Lung (tissue), 12 donors: ENCODE measurements around the gene RGS3. TPM values are rescaled to one million over a fixed set of nuclear protein-coding genes. Genes with fewer than 3 reads are reported as not detected.
A peak's percentile ranks its signal among the peaks of the same experiment; 100 is the strongest.

Experiments used
- ATAC-seq: fragments of 200-7000 bp; cut with Tn5 transposase; one replicate; pipeline ENCODE4 v1.9.1; 2020; ENCODE audit warnings: moderate number of reproducible peaks; ENCODE audit not compliant: insufficient read depth, low FRiP score
- DNase-seq, 3 donors: peaks; one replicate each; pipeline ENCODE4 v3.0.0-alpha.2; 2013 to 2017
- H3K27ac ChIP-seq, 2 donors: one replicate each; pipeline ENCODE4 v1.5.1; 2013; ENCODE audit warnings: mild to moderate bottlenecking in 2 of 2, moderate library complexity in 2 of 2, control low read depth in 1 of 2, inconsistent platforms in 1 of 2, low read depth in 1 of 2, low read length in 1 of 2
- H3K27me3 ChIP-seq, 3 donors: one replicate each; pipeline ENCODE4 v1.5.1; 2013; ENCODE audit warnings: low read length in 2 of 3; ENCODE audit not compliant: control insufficient read depth in 3 of 3, insufficient read depth in 3 of 3
- H3K36me3 ChIP-seq, 4 donors: one replicate each; pipeline ENCODE4 v1.5.1; 2013; ENCODE audit warnings: low read length in 4 of 4, mild to moderate bottlenecking in 1 of 4, moderate library complexity in 1 of 4; ENCODE audit not compliant: control insufficient read depth in 4 of 4, insufficient read depth in 4 of 4
- H3K4me1 ChIP-seq, 5 donors: one replicate each; pipeline ENCODE4 v1.5.1; 2013; ENCODE audit warnings: low read length in 5 of 5, mild to moderate bottlenecking in 2 of 5, moderate library complexity in 1 of 5; ENCODE audit not compliant: control insufficient read depth in 5 of 5, insufficient read depth in 5 of 5
- H3K4me3 ChIP-seq: one replicate; pipeline ENCODE4 v1.5.1; 2013; ENCODE audit warnings: mild to moderate bottlenecking, control low read depth, moderate library complexity
- H3K9ac ChIP-seq, 2 donors: one replicate each; pipeline ENCODE4 v1.5.1; 2013; ENCODE audit warnings: low read length in 2 of 2, control low read depth in 1 of 2; ENCODE audit not compliant: insufficient read depth in 1 of 2
- H3K9me3 ChIP-seq, 4 donors: one replicate each; pipeline ENCODE4 v1.5.1; 2013; ENCODE audit warnings: low read length in 3 of 4, mild to moderate bottlenecking in 1 of 4, moderate library complexity in 1 of 4; ENCODE audit not compliant: control insufficient read depth in 4 of 4, insufficient read depth in 3 of 4
- CTCF ChIP-seq: IDR thresholded peaks from 2 replicates; pipeline ENCODE4 v1.5.1; 2012; ENCODE audit warnings: mild to moderate bottlenecking; ENCODE audit errors: control extremely low read depth, extremely low read depth
- WGBS, 2 donors: extraction: QIAGEN DNeasy Blood & Tissue Kit; methylation state at CpG; one replicate each; pipeline ENCODE4 v1.1.7; 2013; 5-methylcytosine and 5-hydroxymethylcytosine counted together
- polyA plus RNA-seq, 2 donors: library from polyadenylated mRNA; stranded (reverse); fragments of 200-250 nt; gene quantifications; one replicate each; pipeline ENCODE4 v1.2.1, GENCODE V29; 2013
- total RNA-seq, 2 donors: library from RNA; depleted of rRNA in 1 of 2; stranded (reverse); fragments of >200 nt in 1 of 2; gene quantifications; one replicate each; pipeline ENCODE4 v1.2.1, GENCODE V29; 2014 to 2021
- donor health status: control.
- donor health status: control.
- donor health status: Bipolar disorder and iron deficiency.
- donor health status: healthy.
- donor health status: DM: yes; HTN: yes; CAD: no.

Gene RGS3
- total and polyA plus RNA-seq, 4 donors: 43.0 to 91.8 (median 73.9) TPM

- Histone ChIP-seq H3K9me3 (no peaks in the 10 kb centered on the region), H3K4me1 (peaks cover 5 to 64% (median 16%) of the 10 kb centered on the region in 5 donors), H3K36me3 (no peaks in the 10 kb centered on the region), H3K27ac (no peak overlapping the region), H3K9ac (peak overlapping the region in 1 of 2 donors; percentile 50), H3K27me3 (no peaks in the 10 kb centered on the region), H3K4me3 (no peak overlapping the region)
- ATAC-seq (no peak), DNase-seq (peak in 2 of 3 donors; percentile 40 to 42)
- WGBS, 2 donors: 74 to 82% methylated on average over 10 of the region's 10 CpGs
- no peak for TF ChIP-seq CTCF
These were observed 167.7 kb downstream of the RGS3 start for GRCh38 chr9:113631137-113631765.

- H3K9me3 ChIP-seq: no peaks in the 10 kb centered on the region
- peaks cover 0 to 60% (median 14%) of the 10 kb centered on the region in 5 donors for H3K4me1 ChIP-seq
- WGBS, 2 donors: 63 to 67% methylated on average over 8 of the region's 8 CpGs
- TF ChIP-seq CTCF: no peak
- H3K27me3 ChIP-seq: no peaks in the 10 kb centered on the region
- H3K36me3 ChIP-seq: no peaks in the 10 kb centered on the region
- ATAC-seq (no peak), DNase-seq (peak; percentile 26 to 72 (median 67))
- no peak overlapping the region for H3K4me3 ChIP-seq
- H3K9ac ChIP-seq: no peak overlapping the region
- no peak overlapping the region for H3K27ac ChIP-seq
These were observed 168.5 kb downstream of the RGS3 start for GRCh38 chr9:113631871-113632665.

- Histone ChIP-seq H3K4me1 (peaks cover 0 to 58% (median 13%) of the 10 kb centered on the region in 5 donors), H3K36me3 (no peaks in the 10 kb centered on the region), H3K9me3 (no peaks in the 10 kb centered on the region), H3K4me3 (no peak overlapping the region), H3K9ac (no peak overlapping the region), H3K27me3 (no peaks in the 10 kb centered on the region), H3K27ac (no peak overlapping the region)
- DNase-seq (peak; percentile 91 to 95 (median 94)), ATAC-seq (peak; percentile 37)
- WGBS, 2 donors: 60 to 65% methylated on average over 15 of the region's 15 CpGs
- TF ChIP-seq CTCF: no peak
These were observed 169.5 kb downstream of the RGS3 start for GRCh38 chr9:113632776-113633590.
